Measurements from ENCODE around the gene TBC1D17. TPM values are rescaled to one million over a fixed set of nuclear protein-coding genes. Genes with fewer than 3 reads are reported as not detected.

TBC1D17 gene
- 2.6 and 6.8 TPM in 2 replicates for total RNA-seq (2014; rRNA removed; shearing (Covaris generic))

DNA sequence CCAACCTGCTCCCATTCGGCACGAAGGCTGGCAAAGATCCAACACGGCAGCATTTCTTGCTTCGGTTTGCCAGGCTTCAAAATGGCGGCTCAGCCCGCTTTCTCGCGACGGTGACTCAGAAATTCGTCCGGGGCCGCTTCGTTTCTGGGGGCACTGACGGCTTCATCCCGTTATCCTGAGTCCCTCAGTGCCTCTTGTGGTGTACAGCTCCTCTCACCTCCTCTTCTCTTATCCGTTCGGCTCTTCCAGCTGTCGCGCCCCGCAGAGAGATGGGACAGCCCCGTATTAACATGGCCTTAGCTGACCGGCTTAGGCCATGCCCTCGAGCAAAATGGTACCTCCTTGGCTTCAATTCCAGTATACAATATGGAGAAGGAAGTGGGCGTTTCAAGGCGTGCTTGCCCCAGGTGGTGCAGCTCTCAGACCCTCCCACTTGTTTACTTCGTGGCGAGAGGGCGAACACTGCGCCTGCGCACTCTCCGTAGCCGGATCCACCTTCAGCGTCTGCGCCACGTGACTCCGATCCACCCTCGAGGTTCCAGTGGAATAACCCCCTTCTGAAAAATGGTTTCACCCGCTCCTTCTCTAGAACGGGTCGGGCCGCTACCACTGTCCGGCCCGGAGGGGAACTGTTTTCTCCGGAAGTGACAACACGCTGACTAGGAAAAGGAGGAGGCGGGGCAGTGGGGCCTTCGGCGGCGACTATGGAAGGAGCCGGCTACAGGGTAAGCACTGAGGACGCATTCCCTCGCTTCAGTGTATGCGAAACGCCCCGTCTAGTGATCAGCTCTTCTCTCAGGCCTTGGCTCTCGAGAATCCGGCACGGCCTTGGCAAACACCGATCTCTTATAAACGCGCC, at the start of gene TBC1D17, which contains the start of gene AKT1S1:
Gene TBC1D17, plus strand, starts transcription at position 683 of the 859 bp plus-strand sequence. Its CDS starts 22 bp downstream, at position 705.
Gene AKT1S1, minus strand, starts transcription at position 336 of the 859 bp plus-strand sequence. CDS start 4,060 bp downstream, outside the sequence.
- peak; percentile 100 for DNase-seq (ENCODE audit: low spot score)

DNA sequence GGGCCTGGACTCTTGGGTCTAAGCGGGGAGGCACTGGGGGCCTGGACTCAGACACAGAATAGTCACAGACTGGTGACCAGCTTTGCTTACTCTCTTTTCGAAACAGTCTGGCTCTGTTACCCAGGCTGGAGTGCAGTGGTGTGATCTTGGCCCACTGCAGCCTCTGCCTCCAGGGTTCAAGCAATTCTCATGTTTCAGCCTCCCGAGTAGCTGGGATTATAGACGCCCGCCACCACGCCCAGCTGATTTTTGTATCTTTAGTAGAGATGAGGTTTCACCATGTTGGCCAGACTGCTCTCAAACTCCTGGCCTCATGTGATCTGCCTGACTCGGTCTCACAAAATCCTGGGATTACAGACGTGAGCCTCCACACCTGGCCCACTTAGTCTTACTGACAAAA, 48.3 kb upstream of the TBC1D17 start:
- no peak for DNase-seq (ENCODE audit: low spot score)

DNA sequence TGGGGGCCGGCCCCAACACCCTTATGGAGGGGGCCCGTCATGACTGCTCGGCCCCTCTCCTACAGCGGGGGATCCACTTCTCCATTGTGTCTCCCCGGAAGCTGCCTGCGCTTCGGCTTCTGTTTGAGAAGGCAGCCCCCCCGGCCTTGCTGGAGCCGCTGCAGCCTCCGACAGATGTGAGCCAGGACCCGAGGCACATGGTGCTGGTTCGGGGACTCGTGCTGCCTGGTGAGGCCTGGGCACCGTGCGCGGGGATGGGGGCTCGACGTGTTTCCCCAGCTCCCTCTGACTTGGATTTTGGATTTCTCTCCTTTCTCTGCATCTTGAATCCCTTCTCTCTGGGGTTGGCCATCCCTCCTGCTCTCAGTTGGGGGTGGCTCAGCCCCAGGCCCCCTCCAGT, 47.8 kb upstream of the TBC1D17 start:
- no peak for DNase-seq (ENCODE audit: low spot score)

DNA sequence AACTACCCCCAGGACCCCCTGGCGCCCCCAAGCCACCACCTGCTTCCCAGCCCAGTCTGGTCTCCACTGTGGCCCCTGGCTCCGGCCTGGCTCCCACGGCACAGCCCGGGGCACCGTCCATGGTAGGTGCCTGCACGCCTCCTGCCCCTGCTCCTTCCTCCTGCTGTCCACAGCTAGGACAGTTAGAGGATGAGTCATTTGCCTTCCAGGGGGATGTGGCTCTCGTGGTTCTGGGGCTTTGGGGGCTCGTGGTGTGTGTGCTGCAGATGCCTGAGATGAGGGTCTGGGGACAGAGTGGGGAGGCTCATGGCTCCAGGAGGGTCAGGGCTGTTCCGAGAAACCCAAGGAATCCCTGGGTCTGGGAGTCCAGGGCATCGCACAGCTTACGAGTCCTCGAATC, 46.7 kb upstream of the TBC1D17 start:
- DNase-seq (ENCODE audit: low spot score): no peak

DNA sequence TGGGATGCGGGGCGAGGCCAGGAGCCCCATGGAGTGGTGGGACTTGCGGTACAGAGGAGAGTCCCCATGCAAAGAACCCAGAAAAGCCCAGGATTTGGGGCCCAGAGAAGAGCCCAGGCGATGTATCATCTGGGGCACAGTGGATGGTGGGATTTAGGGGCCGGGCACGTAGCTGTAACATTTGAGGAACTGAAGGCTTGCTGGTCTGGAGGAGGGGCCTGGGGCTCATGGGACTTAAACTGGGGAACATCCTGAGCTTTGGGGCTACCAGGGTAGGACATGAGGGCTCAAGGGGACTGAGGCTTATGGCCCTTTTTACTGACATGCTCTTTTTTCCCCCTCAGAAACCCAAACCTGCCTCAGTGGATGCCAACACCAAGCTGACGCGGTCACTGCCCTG, 45.9 kb upstream of the TBC1D17 start:
- no peak for DNase-seq (ENCODE audit: low spot score)

DNA sequence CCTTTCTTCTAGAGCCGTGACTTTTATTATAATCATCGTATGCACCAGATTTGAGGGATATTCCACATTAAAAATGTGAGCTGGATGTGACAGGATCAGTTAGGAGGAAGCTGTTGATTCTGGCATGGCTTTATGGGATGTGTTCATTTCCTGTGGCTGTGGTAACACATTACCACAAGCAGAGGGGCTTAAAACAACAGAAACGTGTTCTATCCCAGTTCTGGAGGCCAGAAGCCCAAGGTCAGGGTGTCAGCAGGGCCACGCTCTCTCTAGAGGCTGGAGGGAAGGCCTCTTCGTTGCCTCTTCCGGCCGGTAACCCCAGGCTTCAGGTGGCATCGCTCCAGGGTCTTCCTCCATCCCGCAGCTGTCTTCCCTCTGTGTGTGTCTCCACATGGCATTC, 44.9 kb upstream of the TBC1D17 start:
- DNase-seq (ENCODE audit: low spot score): no peak

DNA sequence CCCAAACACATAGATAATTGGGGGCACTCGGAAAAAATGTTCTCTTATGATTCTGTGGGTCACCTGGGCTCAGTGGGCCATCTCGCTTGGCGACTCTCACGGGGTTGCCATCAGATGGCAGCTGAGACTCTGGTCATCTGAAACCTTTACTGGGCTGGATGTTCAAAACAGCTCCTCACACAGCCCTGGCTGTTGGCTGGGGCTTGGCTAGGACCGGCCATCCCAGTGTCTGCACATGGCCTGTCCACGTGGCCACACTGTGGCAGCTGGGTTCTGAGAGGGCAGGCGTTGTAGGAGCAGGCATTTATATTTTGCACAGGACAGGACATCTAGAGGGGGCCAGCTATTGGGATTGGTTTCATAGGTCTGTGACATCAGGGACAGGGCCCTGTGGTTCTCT, 43.9 kb upstream of the TBC1D17 start:
- no peak for DNase-seq (ENCODE audit: low spot score)

DNA sequence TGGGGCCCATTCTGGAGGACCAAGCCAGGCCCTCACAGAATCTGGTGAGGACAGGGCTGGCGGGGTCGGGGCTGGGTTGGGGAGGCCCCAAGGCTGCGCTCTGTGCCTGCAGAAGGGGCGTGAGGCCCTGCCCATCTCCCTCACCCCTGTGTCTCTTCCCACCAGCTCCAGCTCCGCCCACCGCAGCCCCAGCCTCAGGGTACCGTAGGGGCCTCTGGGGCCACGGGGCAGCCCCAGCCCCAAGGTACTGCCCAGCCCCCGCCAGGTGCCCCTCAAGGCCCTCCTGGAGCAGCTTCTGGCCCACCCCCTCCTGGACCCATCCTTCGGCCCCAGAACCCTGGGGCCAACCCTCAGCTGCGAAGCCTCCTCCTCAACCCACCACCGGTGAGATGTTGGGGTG, 41.9 kb upstream of the TBC1D17 start:
- no peak for DNase-seq (ENCODE audit: low spot score)

DNA sequence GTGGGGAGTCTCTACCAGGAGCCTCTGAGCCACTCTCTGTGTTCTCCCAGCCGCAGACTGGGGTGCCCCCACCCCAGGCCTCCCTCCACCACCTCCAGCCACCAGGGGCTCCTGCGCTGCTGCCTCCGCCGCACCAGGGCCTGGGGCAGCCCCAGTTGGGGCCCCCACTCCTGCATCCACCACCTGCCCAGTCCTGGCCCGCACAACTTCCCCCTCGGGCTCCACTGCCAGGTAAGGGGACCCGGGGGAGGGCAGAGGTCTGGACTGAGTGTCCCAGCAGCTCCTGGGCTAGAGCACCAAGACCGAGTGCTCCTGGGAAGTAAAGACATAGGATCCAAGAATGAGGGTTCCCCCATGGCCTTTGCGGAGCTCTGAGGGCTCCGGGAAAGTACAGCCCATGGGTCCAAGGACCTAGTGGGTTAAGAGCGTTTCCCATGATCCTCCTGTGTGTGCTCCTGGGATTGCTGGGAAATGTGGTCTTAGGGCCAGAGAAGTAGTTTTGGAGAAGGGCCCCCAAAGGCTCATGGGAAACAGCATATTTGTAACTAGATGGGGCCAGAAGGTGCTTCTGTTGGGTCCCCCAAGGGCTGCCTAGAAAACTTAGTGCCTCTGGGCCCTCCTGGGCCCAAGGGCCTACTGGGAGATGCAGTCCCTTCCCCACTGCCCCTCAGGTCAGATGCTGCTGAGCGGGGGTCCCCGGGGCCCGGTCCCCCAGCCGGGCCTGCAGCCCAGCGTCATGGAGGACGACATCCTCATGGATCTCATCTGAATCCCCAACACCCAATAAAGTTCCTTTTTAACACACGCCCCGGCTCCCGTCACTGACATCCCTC, 41.1 kb upstream of the TBC1D17 start:
- no peak for DNase-seq (ENCODE audit: low spot score)

DNA sequence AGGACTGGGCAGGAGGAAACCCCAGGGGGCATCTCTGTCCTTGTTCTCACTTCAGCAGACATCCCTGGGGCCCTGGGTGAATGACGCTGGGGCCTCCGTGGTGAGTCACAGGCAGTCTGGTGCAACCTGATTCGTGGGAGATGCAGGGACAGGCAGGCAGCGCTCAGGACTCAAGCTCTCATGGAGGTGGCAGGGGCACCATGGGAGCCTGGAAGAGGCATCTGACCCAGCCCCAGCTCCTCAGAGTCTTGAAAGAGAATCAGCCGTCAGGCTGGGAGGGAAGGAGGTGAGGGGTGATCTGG, 40.5 kb upstream of the TBC1D17 start:
- DNase-seq (ENCODE audit: low spot score): no peak

DNA sequence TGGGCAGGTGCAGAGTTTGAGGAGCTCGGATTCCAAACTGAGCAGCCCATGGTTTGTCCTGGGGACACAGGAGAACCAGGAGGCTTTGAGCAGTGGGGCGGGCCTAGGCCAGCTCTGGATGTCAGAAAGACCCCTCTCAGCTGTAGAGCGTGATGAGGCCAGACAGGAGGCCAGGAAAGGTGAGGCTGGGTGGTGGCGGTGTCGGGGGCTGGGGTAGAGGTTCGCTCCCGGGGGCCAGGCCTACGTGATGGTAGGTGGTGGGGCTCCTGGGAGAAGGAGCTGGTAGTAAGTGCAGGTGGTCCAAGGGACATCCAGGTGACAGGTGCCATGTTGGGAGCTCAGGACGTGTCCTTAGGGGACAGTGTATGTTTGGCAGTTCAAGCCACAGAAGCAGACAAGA, 40.1 kb upstream of the TBC1D17 start:
- DNase-seq (ENCODE audit: low spot score): no peak

DNA sequence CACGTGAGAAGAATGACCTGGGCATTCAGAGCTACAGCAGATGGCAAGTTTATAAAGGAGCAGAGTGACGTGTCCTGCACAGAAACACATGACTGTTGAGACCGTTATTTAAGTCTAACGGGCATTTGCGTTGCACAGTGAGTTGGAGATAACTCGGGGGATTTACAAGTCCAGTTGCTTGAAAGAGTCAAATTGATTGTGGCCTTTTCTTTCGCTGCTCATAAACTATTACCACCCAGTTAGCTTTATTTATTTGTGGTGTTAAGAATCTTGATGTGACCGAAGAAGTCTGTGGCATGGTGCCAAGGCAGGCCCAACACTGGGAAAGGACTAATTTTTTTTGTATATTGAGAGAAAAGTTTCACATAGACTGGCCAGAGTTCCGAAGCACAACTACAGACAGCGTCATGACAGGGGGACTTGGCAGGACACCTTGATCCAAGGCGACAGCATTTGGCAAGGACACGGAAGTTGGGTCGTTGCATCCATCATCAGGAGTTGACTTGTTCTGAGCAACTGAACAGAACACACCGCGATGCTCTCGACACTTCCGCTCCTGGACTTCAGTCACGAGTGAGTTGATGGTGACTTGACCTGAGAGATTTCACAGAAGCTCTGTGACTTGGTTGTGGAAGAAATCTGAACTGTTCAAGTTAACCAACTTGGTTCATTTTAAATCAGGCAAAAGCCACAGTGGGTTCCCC, 38.5 kb upstream of the TBC1D17 start:
- DNase-seq (ENCODE audit: low spot score): no peak

DNA sequence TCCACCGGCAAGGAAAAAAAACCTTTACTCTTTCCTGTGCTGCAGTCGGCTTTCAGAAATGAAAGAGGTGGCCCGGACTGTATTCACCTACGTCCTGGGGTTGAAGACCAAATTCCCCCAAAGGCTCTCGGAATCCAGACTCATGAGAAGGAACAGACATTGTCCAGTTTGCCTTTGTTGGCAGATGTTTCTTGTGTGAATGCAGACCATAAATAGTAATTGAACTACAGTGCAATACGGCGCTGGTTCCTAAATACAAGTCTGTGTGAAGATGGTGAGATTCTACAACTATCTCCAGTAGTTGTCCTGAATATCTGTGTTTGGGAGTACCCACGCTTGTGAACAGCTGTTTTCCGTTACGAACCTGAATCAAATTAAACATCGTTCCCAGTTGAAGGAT, 37.8 kb upstream of the TBC1D17 start:
- no peak for DNase-seq (ENCODE audit: low spot score)

DNA sequence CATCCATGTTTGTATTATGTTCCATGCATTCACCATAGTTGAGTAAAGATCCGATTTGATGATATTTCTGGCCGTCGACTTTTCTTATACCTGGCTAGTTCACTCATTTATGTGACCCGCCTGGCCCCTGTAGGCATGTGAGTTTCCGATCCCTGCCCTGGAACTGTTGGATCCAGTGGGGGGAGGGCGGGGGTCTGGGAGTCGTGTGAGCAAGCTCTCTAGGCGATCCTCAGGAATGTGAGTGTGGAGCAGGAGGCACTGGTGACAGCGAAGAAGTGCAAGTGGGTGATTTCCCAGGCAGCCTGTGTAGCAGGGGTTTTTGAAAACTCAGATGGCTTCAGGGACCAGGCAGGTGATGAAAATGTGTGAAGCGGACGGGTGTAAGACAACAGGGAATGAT, 37.2 kb upstream of the TBC1D17 start:
- DNase-seq (ENCODE audit: low spot score): no peak

DNA sequence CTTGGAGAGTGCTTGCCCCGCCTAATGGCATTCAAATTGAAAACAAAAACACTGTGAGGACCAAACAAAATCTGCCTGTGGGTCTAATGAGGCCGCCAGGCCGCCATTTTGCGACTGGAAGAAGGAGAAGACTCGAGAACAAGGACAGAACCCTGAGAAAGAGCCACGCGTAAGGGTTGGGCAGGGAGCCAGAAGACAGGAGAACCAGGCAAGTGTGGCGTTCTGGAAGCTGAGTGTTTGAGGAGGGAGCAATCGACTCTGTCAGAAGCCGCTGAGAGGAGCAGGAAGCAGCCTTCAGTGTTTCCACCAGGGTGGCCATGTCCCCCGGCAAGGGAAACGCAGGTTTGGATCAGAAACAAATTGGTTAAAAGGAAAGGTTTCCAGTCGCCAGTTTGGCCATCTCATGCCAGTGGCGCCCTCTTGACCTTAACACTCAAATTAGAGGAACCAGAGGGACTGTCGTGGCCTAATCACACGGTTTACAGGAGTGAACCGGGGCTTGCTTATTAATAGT, 36.7 kb upstream of the TBC1D17 start:
- DNase-seq (ENCODE audit: low spot score): no peak

DNA sequence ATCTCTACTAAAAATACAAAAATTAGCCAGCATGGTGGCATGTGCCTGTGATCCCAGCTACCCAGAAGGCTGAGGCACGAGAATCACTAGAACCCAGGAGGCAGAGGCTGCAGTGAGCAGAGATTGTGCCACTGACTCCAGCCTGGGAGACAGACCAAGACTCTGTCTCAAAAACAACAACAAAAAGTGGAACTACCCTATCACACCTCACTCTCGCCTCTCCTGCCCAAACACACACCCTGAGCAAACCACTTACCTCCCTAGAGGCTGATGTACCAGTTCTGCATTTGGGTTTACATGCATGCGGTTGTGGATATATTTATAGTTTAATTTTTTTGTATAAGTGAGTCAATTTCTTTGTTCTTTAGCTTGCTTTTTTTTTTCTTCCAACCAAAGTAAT, 34.2 kb upstream of the TBC1D17 start:
- no peak for DNase-seq (ENCODE audit: low spot score)

DNA sequence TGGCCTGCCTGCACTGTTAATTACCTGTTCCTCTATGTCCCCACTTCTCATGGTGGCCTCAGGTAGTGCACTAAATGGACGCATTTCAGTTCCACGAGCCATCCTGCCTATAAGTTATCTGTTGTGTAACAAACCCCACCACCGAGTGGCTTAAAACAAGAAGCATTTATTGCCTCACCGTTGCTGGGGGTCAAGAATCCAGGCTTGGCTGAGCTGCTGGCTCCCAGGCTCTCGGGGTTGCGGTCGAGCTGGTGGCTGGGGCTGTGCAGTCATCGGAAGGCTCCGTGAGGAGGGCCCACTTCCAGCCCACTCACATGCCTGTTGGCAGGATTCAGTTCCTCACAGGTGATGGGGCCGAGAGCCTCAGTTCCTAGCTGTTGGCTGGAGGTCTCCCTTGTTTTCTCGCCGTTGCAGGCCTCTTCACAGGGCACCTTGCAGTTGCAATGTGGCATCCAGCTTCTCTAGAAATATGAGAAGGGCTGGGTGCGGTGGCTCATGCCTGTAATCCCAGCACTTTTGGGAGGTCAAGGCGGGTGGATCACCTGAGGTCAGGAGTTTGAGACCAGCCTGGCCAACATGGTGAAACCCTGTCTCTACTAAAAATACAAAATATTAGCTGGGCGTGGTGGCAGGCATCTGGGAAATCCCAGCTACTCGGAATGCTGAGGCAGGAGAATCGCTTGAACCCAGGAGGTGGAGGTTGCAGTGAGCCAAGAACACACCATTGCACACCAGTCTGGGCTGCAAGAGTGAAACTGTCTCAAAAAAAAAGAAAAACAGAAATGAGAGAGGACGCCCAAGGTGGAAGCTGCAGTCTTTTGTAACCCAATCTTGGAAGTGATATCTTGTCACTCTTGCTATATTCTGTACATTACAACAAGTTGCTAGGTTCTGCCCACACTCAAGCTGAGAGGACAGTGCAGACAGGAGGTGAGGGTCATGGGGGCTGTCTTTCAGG, 33.1 kb upstream of the TBC1D17 start:
- DNase-seq (ENCODE audit: low spot score): no peak

DNA sequence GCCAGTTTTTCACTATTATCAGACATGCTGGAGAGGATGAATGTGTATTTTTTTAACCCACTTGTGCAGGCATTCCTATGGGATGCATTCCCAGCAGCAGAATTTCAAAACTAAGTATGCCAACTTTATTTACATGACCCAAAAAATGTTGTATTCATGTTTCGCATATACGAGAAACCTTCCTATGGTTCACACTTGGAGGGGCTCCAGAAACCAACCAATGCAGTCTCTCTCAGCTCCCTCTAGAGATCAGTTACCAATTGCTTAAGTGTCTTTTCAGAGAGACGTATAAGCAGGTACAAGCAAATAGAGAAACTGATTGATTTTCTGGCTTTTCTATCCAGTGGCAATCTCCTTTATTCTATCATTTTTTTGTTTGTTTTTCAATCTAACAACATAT, 32.1 kb upstream of the TBC1D17 start:
- DNase-seq (ENCODE audit: low spot score): no peak

DNA sequence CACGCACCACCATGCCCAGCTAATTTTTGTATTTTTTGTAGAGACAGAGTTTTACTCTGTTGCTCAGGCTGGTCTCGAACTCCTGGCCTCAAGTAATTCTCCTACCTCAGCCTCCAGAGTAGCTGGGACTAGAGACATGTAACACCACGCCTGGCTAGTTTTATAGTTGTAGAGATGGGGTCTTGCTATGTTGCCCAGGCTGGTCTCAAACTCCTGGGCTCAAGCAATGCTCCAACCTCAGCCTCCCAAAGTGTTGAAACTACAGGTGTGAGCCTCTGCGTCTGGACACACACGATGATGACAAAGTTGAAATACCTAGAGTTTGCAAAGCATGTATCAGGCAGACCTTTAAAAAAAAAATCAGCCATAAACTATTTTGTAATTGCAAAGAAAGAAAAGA, 31.1 kb upstream of the TBC1D17 start:
- DNase-seq (ENCODE audit: low spot score): no peak

DNA sequence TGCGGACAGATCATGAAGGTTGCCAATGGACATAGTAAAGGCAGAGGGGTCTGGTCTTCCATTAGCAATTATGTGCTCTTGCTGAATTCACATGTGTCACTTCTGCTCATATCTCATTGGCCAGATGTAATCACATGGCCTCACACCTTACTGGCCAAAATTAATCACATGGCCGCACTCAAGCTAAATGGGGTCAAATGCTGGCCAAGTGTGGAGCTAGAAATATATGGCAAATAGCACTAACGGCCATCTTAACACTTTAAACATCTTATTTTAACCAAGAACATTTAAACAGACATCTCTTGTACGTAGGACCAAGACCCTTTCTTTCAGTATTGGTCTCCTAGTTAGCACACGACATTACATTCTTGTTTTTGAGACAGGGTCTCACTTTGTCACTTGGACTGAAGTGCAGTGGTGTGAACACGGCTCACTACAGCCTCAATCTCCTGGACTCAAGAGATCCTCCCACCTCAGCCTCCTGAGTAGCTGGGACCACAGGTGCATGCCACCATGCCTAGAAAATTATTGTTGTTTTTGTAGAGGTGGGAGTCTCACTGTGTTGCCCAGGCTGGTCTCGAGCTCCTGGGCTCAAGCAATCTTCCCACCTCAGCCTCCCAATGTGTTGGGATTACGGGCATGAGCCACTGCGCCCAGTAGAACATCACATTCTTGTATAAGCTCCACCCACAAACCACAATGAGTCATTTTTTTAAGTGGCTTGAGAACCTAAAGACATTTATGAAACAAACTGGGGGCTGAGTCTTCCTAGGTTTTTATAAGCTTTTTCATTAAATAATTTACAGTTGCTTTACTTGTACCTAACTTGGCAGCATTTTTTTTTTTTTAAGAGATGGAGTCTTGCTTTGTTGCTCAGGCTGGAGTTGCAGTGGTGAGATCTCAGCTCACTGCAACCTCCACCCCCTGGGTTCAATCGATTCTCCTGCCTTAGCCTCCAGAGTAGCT, 29.5 kb upstream of the TBC1D17 start:
- DNase-seq (ENCODE audit: low spot score): peak; percentile 94
